Measurements from ENCODE around the gene RAD21L1. TPM values are rescaled to one million over a fixed set of nuclear protein-coding genes. Genes with fewer than 3 reads are reported as not detected.
"Not testable (repeated sequence)": the region's sequence is repeated elsewhere in the genome, so short reads cannot be mapped to it uniquely, and the experiment has no call there.

RAD21L1 gene
- total and polyA plus RNA-seq, 4 donors: not detected

DNA sequence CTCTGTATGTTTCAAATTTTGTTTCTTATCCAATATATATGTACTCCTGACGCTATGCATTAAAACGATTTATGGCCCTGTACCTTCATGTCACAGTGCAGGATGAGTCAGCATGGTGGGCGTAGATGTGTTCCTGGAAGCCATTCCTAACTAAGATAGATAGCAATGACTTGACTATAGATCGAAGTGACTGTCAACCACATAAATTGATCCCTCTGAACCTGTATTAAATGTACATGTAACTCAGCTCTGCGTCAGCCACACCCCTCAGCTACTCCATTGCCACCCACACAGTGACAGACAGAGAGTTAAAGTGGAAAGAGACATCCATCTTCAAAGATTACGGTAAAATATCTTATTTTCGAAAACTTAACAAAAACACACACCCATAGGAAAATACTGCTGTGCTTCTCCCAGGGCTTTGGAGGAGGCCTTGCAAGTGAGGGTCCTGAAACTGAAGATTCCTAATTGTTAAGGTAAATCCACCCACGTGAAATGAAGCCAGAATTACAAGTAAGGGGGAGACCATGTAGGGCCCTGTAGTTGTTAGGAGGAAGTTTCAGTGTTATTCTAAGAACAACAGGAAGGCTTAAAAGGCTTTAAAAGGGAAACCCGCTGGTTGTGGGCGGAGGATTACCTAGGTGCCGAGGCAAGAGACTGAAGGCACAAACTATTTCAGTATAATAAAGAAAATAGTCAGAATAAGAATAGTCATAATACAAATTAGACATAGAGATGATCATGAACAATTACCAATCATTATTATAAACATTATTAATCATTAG lies 10.3 kb upstream of the RAD21L1 start:
- no peaks in the 10 kb centered on the region for H3K27me3 ChIP-seq (ENCODE audit: control insufficient read depth in 4 of 4, insufficient read depth in 4 of 4, low read length in 3 of 4)
- no peak overlapping the region for H3K27ac ChIP-seq (ENCODE audit: low read depth in 1 of 2, low read length in 2 of 2)
- H3K36me3 ChIP-seq (ENCODE audit: control insufficient read depth in 4 of 4, insufficient read depth in 3 of 4, low read depth in 1 of 4, low read length in 3 of 4): no peaks in the 10 kb centered on the region
- WGBS: 75% methylated on average over 11 of the region's 11 CpGs
- H3K4me3 ChIP-seq (ENCODE audit: low read depth in 1 of 3, low read length in 3 of 3): no peak overlapping the region
- no peaks in the 10 kb centered on the region for H3K4me1 ChIP-seq (ENCODE audit: control insufficient read depth in 4 of 4, insufficient read depth in 4 of 4, low read length in 3 of 4)
- no peaks in the 10 kb centered on the region for H3K9me3 ChIP-seq (ENCODE audit: control insufficient read depth in 4 of 4, low read length in 3 of 4)
- TF ChIP-seq, protein P1, sequence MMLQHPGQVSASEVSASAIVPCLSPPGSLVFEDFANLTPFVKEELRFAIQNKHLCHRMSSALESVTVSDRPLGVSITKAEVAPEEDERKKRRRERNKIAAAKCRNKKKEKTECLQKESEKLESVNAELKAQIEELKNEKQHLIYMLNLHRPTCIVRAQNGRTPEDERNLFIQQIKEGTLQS (IDR thresholded peaks at IDR 0.05): no peak
- TF ChIP-seq SP1 (IDR thresholded peaks at IDR 0.05) (no peak), RXRA (IDR thresholded peaks at IDR 0.05) (no peak), HNF4G (IDR thresholded peaks at IDR 0.05) (no peak), JUND (IDR thresholded peaks at IDR 0.05) (no peak), RAD21 (IDR thresholded peaks at IDR 0.05) (no peak), FOXA1 (IDR thresholded peaks at IDR 0.05) (no peak), HNF4A (conservative IDR thresholded peaks at IDR 0.05) (no peak)
- H3K9ac ChIP-seq (ENCODE audit: low read depth in 1 of 2, low read length in 2 of 2): no peak overlapping the region
- DNase-seq (ENCODE audit: low spot score): peak; percentile 33

DNA sequence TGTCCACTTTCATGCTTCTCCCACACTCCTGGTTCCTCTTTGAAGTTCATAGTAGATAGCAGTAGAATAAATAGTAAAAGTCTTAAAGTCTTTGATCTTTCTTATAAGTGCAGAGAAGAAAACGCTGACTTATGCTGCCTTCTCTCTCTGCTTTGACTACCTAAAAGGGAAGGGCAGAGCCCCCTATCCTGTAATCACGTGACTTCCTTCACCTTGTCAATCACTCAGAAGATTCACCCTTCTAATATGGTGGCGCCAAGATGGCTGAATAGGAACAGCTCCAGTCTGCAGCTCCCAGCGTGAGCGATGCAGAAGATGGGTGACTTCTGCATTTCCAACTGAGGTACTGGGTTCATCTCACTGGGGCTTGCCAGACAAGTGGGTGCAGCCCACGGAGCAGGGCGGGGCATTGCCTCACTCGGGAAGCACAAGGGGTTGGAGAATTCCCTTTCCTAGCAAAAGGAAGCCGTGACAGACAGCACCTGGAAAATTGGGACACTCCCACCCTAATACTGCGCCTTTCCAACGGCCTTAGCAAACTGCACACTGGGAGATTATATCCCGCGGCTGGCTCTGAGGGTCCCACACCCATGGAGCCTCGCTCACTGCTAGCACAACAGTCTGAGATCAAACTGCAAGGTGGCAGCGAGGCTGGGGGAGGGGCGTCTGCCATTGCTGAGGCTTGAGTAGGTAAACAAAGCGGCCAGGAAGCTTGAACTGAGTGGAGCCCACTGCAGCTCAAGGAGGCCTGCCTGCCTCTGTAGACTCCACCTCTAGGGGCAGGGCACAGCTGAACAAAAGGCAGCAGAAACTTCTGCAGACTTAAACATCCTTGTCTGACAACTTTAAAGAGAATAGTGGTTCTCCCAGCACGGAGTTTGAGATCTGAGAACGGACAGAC lies 9.1 kb upstream of the RAD21L1 start:
- H3K4me3 ChIP-seq (ENCODE audit: low read depth in 1 of 3, low read length in 3 of 3); H3K36me3 ChIP-seq (ENCODE audit: control insufficient read depth in 4 of 4, insufficient read depth in 3 of 4, low read depth in 1 of 4, low read length in 3 of 4); H3K9ac ChIP-seq (ENCODE audit: low read depth in 1 of 2, low read length in 2 of 2); H3K9me3 ChIP-seq (ENCODE audit: control insufficient read depth in 4 of 4, low read length in 3 of 4); H3K4me1 ChIP-seq (ENCODE audit: control insufficient read depth in 4 of 4, insufficient read depth in 4 of 4, low read length in 3 of 4); H3K27me3 ChIP-seq (ENCODE audit: control insufficient read depth in 4 of 4, insufficient read depth in 4 of 4, low read length in 3 of 4); H3K27ac ChIP-seq (ENCODE audit: low read depth in 1 of 2, low read length in 2 of 2): not testable (repeated sequence)
- DNase-seq (ENCODE audit: low spot score): peak; percentile 30
- 75% methylated on average over 19 of the region's 19 CpGs for WGBS

DNA sequence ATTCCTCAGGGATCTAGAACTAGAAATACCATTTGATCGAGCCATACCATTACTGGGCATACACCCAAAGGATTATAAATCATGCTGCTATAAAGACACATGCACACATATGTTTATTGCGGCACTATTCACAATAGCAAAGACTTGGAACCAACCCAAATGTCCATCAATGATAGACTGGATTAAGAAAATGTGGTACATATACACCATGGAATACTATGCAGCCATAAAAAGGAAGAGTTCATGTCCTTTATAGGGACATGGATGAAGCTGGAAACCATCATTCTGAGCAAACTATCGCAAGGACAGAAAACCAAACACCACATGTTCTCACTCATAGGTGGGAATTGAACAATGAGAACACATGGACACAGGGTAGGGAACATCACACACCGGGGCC lies 3.1 kb upstream of the RAD21L1 start:
- H3K9ac ChIP-seq (ENCODE audit: low read depth in 1 of 2, low read length in 2 of 2); H3K4me3 ChIP-seq (ENCODE audit: low read depth in 1 of 3, low read length in 3 of 3); H3K36me3 ChIP-seq (ENCODE audit: control insufficient read depth in 4 of 4, insufficient read depth in 3 of 4, low read depth in 1 of 4, low read length in 3 of 4); DNase-seq (ENCODE audit: low spot score); H3K27me3 ChIP-seq (ENCODE audit: control insufficient read depth in 4 of 4, insufficient read depth in 4 of 4, low read length in 3 of 4); H3K4me1 ChIP-seq (ENCODE audit: control insufficient read depth in 4 of 4, insufficient read depth in 4 of 4, low read length in 3 of 4); H3K27ac ChIP-seq (ENCODE audit: low read depth in 1 of 2, low read length in 2 of 2); H3K9me3 ChIP-seq (ENCODE audit: control insufficient read depth in 4 of 4, low read length in 3 of 4): not testable (repeated sequence)
- 93% methylated on average over 4 of the region's 4 CpGs for WGBS

DNA sequence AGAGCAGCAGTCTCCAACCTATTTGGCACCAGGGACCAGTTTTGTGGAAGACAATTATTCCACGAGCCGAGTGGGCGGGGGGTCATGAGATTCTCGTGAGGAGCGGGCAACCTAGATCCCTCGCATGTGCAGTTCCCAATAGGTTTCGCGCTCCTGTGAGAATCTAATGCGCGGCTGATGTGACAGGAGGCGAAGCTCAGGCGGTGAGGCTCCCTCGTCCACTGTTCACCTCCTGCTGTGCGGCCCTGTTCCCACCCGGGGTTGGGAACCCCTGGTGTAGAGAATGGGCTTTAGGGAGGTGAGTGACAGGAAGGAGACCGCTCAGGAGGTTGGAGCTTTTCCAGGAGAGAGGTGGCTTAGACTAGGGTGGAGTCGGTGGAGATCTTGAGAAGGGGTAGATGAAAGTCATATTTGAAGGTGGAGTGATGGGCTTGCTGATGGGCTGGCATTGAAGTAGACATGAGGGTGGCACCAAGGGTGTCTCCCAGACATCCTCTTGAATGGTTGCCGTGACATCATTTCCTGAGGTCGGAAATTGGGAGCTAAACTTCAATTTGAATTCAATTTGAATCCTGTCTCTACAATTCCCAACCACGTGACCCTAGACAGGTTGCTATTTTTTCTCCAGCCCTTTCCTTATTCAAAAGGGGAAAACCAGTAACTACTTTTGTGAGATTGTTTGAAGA lies 1.5 kb upstream of the RAD21L1 start:
- Histone ChIP-seq H3K27me3 (ENCODE audit: control insufficient read depth in 4 of 4, insufficient read depth in 4 of 4, low read length in 3 of 4) (peaks cover 0 to 3% (median 0%) of the 10 kb centered on the region in 4 donors), H3K9me3 (ENCODE audit: control insufficient read depth in 4 of 4, low read length in 3 of 4) (no peaks in the 10 kb centered on the region), H3K9ac (ENCODE audit: low read depth in 1 of 2, low read length in 2 of 2) (no peak overlapping the region), H3K4me1 (ENCODE audit: control insufficient read depth in 4 of 4, insufficient read depth in 4 of 4, low read length in 3 of 4) (peaks cover 3 to 10% (median 7%) of the 10 kb centered on the region in 4 donors), H3K27ac (ENCODE audit: low read depth in 1 of 2, low read length in 2 of 2) (no peak overlapping the region), H3K36me3 (ENCODE audit: control insufficient read depth in 4 of 4, insufficient read depth in 3 of 4, low read depth in 1 of 4, low read length in 3 of 4) (no peaks in the 10 kb centered on the region), H3K4me3 (ENCODE audit: low read depth in 1 of 3, low read length in 3 of 3) (no peak overlapping the region)
- DNase-seq (ENCODE audit: low spot score): no peak
- 86% methylated on average over 20 of the region's 20 CpGs for WGBS
- no peak for TF ChIP-seq TAF1 (conservative IDR thresholded peaks at IDR 0.05)
- TF ChIP-seq, protein P1 (IDR thresholded peaks at IDR 0.05): no peak
- TF ChIP-seq RXRA (IDR thresholded peaks at IDR 0.05): no peak
- TF ChIP-seq HNF4G (IDR thresholded peaks at IDR 0.05): no peak
- no peak for TF ChIP-seq YY1 (IDR thresholded peaks at IDR 0.05)

Measured in liver (tissue), 9 donors.